IPS-NIHi7 (cell line): ENCODE measurements around the gene COL4A2.

Source experiments
- DNase-seq: peaks from one replicate; pipeline ENCODE4 v3.0.0; 2012; ENCODE audit warnings: mixed read lengths; ENCODE audit errors: extremely low spot score

COL4A2 gene

GRCh38 chr13:110557610-110558305 is 250.7 kb downstream of the COL4A2 start:
- DNase-seq, result no peak

GRCh38 chr13:110559429-110559943 is 252.4 kb downstream of the COL4A2 start:
- DNase-seq, result no peak

- no peak for DNase-seq
Observed at GRCh38 chr13:110559986-110560385, 252.9 kb downstream of the COL4A2 start.

- DNase-seq, result peak; percentile 69
Observed at GRCh38 chr13:110560601-110561343, 253.7 kb downstream of the COL4A2 start.

- peak; percentile 92 for DNase-seq
Observed at GRCh38 chr13:110561344-110562035, 254.4 kb downstream of the COL4A2 start, which contains the start of gene RAB20. RAB20 (minus strand) TSS chr13:110561722; CDS start chr13:110561519, 203 bp downstream.

GRCh38 chr13:110562036-110562597 is 255.0 kb downstream of the COL4A2 start:
- DNase-seq, result no peak
